Endothelial cell of hepatic sinusoid (primary cell): ENCODE measurements around the gene PLA2G12A.

Source experiments
- in situ Hi-C: cut with HindIII; loops from 2 replicates; pipeline ENCODE4 v1.10.0; 2017; ENCODE audit warnings: low sequenced_read_pairs

The PLA2G12A gene

GRCh38 chr4:109729718-109730618 is at the start of gene PLA2G12A:
Gene PLA2G12A (minus strand): TSS chr4:109730070. CDS start chr4:109729809, 261 bp downstream.
- in situ Hi-C loops: no loop called here

- in situ Hi-C loops: no loop called here
Measured at GRCh38 chr4:109764789-109765402, 35.0 kb upstream of the PLA2G12A start.

- in situ Hi-C loops: no loop called here
Measured at GRCh38 chr4:109764376-109764775, 34.5 kb upstream of the PLA2G12A start.

GRCh38 chr4:109760682-109761081 is 30.8 kb upstream of the PLA2G12A start:
- in situ Hi-C loops: no loop called here

- in situ Hi-C loops: no loop called here
Measured at GRCh38 chr4:109755656-109756055, 25.8 kb upstream of the PLA2G12A start.

GRCh38 chr4:109754093-109754857 is 24.4 kb upstream of the PLA2G12A start:
- in situ Hi-C loops: no loop called here

- in situ Hi-C loops: no loop called here
Measured at GRCh38 chr4:109752525-109752924, 22.7 kb upstream of the PLA2G12A start.

- in situ Hi-C loops: no loop called here
Measured at GRCh38 chr4:109751852-109752251, 22.0 kb upstream of the PLA2G12A start.

- in situ Hi-C loops: no loop called here
Measured at GRCh38 chr4:109750652-109751244, 20.9 kb upstream of the PLA2G12A start.

GRCh38 chr4:109749388-109750082 is 19.7 kb upstream of the PLA2G12A start:
- in situ Hi-C loops: no loop called here

GRCh38 chr4:109748114-109748513 is 18.2 kb upstream of the PLA2G12A start:
- in situ Hi-C loops: no loop called here

- in situ Hi-C loops: no loop called here
Measured at GRCh38 chr4:109746728-109747127, 16.9 kb upstream of the PLA2G12A start.

GRCh38 chr4:109745830-109746229 is 16.0 kb upstream of the PLA2G12A start:
- in situ Hi-C loops: no loop called here

- in situ Hi-C loops: no loop called here
Measured at GRCh38 chr4:109739547-109739946, 9.7 kb upstream of the PLA2G12A start.

- in situ Hi-C loops: no loop called here
Measured at GRCh38 chr4:109738104-109738872, 8.4 kb upstream of the PLA2G12A start.

GRCh38 chr4:109735566-109736365 is 5.9 kb upstream of the PLA2G12A start:
- in situ Hi-C loops: no loop called here

GRCh38 chr4:109733728-109734127 is 3.9 kb upstream of the PLA2G12A start:
- in situ Hi-C loops: no loop called here

GRCh38 chr4:109730619-109731545 is 1.0 kb upstream of the PLA2G12A start:
- in situ Hi-C loops: no loop called here
